ENCODE data around the gene RNF39. TPM values are rescaled to one million over a fixed set of nuclear protein-coding genes. Genes with fewer than 3 reads are reported as not detected.

RNF39 gene
- total RNA-seq, 1 experiment from 2014 or later, result 3.6 TPM

DNA sequence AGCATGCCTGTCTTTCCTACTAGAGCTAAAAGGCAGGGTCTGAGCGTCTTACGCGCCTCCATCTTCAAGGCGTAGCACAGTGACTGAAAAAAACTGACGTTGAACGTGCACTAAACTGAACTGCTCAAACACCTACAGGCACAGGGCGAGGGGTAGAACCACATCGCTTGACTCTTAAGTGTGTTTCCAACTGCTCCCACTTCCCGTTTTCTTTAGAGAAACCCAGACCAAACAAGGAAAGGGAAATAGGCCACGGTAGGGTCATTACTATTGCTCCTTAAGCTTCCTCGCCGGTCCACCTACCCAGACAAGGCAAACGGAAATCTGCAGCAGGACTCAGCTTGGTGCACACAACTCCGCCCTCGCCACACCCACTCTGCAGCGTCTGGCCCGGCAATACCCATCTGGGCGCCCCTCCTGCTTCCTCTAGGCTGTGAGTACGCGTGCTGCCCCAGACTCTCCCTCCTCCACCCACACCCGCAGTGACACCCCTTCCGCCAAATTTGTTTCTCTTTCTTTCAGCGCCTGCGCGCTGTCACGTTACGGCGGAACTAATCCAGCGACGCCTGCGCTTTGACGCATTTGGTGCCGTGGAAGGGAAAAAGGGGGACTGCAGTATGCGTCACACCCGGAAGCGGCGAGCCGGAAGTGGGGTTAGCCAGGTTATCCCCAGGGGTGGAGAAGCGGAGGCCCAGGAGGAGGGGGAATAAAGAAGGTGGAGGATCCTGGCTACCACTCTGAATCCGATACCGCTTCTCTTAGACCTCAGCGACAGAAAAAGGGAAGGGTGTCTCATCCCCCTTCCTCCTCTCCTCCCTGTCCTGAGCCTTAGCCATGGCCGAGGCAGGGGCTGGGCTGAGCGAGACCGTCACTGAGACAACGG is 8.8 kb downstream of the RNF39 start, which contains the start of gene PPP1R11:
Gene PPP1R11 (plus strand): TSS at position 622 of the 883 bp plus-strand sequence. CDS start 213 bp downstream, at position 835.
- intact Hi-C loops (cut with micrococcal nuclease), result loop anchor here (2.0 kb wide), 1 partner anchor 36 kb away; no protein-coding TSS in a partner anchor

DNA sequence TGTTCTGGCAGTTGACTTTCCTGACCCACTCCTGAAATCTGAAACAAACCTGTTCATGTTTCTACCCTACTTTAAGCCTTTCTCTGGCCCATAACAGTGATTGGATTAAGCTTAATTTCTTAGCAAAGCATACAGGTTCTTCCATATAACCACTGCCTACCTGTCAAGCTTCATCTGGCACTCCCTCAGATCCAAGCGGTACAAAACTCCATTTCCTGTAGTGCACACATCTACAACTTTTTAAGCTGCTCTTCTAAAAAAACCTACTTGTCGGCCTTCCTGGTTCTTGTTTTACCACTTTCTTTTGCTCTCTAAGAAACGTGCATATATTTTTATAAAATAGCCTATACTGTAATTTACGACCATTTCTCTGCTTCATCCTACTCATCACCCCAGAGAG is 9.5 kb downstream of the RNF39 start:
- CTCF ChIA-PET, result interaction anchor here (0.6 to 1.8 kb wide), 8 partner anchors 8 to 417 kb away, joined by 3 to 11 read pairs (median 4); no protein-coding TSS in a partner anchor
- intact Hi-C loops (cut with micrococcal nuclease), result loop anchor here (2.0 kb wide), 1 partner anchor 37 kb away; no protein-coding TSS in a partner anchor
- BruUV-seq (replicated peaks), result no TSS peak

More for the DNA sequence above, 8.8 kb downstream of the RNF39 start, which contains the start of gene PPP1R11:
- no peaks in the 10 kb centered on the region for H3K27me3 Mint-ChIP-seq (ENCODE audit: insufficient read depth, unreplicated experiment)
- POLR2A ChIA-PET, result interaction anchor here (0.5 to 3.7 kb wide), 26 partner anchors 9 to 1426 kb away, joined by 3 to 66 read pairs (median 6); partner anchors contain the start of genes RNF39, TRIM26 and TRIM39
- H3K9me3 Mint-ChIP-seq (ENCODE audit: unreplicated experiment), result no peaks in the 10 kb centered on the region
- peak within 1 kb of the TSS; percentile 99 for H3K27ac Mint-ChIP-seq (ENCODE audit: low read depth, unreplicated experiment)
- TF ChIP-seq, protein P1, sequence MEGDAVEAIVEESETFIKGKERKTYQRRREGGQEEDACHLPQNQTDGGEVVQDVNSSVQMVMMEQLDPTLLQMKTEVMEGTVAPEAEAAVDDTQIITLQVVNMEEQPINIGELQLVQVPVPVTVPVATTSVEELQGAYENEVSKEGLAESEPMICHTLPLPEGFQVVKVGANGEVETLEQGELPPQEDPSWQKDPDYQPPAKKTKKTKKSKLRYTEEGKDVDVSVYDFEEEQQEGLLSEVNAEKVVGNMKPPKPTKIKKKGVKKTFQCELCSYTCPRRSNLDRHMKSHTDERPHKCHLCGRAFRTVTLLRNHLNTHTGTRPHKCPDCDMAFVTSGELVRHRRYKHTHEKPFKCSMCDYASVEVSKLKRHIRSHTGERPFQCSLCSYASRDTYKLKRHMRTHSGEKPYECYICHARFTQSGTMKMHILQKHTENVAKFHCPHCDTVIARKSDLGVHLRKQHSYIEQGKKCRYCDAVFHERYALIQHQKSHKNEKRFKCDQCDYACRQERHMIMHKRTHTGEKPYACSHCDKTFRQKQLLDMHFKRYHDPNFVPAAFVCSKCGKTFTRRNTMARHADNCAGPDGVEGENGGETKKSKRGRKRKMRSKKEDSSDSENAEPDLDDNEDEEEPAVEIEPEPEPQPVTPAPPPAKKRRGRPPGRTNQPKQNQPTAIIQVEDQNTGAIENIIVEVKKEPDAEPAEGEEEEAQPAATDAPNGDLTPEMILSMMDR (IDR thresholded peaks at IDR 0.05; ENCODE audit: unreplicated experiment), result no peak
- BruUV-seq (replicated peaks), result no TSS peak
- peaks cover 42% of the 10 kb centered on the region for H3K4me1 Mint-ChIP-seq (ENCODE audit: insufficient read depth, unreplicated experiment)
- DNase-seq (ENCODE audit: unreplicated experiment), result peak; percentile 99
- H3K4me3 Mint-ChIP-seq (ENCODE audit: unreplicated experiment), result peak within 1 kb of the TSS; percentile 79
- CTCF ChIA-PET, result interaction anchor here (0.9 to 1.8 kb wide), 7 partner anchors 7 to 418 kb away, joined by 3 to 11 read pairs (median 4); no protein-coding TSS in a partner anchor
- peaks cover 47% of the 10 kb centered on the region for H3K36me3 Mint-ChIP-seq (ENCODE audit: insufficient read depth, unreplicated experiment)

DNA sequence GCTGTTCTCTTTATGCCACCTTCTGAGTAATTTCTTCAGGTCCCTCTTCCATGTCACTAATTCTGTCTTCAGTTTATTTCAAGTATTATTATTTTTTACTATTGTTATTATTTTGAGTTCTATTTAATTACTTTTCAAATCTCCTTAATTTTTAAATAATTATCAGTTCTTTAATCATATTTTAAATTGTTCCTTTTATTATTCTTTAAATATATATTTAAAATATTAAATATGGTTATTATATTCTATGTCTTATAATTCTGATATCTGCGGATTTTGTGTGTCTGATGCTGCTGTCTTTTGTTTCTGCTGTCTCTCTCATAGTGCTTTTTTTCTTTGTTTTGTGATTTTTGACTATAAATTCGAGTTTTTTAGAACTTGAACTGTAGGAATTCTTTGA is 12.3 kb downstream of the RNF39 start:
- H3K27ac Mint-ChIP-seq (ENCODE audit: low read depth, unreplicated experiment), result no peak overlapping the region
- TF ChIP-seq, protein P1 (IDR thresholded peaks at IDR 0.05; ENCODE audit: unreplicated experiment), result no peak
- POLR2A ChIA-PET, result interaction anchor here (0.7 to 6.2 kb wide), 5 partner anchors 12 to 341 kb away, joined by 3 to 101 read pairs (median 4); partner anchors contain the start of gene RNF39
- no peaks in the 10 kb centered on the region for H3K27me3 Mint-ChIP-seq (ENCODE audit: insufficient read depth, unreplicated experiment)
- intact Hi-C loops (cut with micrococcal nuclease), result no loop called here
- peak overlapping the region; percentile 52 for H3K4me3 Mint-ChIP-seq (ENCODE audit: unreplicated experiment)
- DNase-seq (ENCODE audit: unreplicated experiment), result no peak
- BruUV-seq (replicated peaks), result no TSS peak
- H3K9me3 Mint-ChIP-seq (ENCODE audit: unreplicated experiment), result no peaks in the 10 kb centered on the region
- H3K4me1 Mint-ChIP-seq (ENCODE audit: insufficient read depth, unreplicated experiment), result peaks cover 28% of the 10 kb centered on the region
- peaks cover 24% of the 10 kb centered on the region for H3K36me3 Mint-ChIP-seq (ENCODE audit: insufficient read depth, unreplicated experiment)
- CTCF ChIA-PET, result no interaction called here

More for the DNA sequence above, 9.5 kb downstream of the RNF39 start:
- POLR2A ChIA-PET, result interaction anchor here (0.5 to 3.7 kb wide), 26 partner anchors 10 to 1427 kb away, joined by 3 to 66 read pairs (median 6); partner anchors contain the start of genes RNF39, TRIM26 and TRIM39
- Mint-ChIP-seq H3K36me3 (ENCODE audit: insufficient read depth, unreplicated experiment) (peaks cover 47% of the 10 kb centered on the region), H3K27me3 (ENCODE audit: insufficient read depth, unreplicated experiment) (no peaks in the 10 kb centered on the region), H3K27ac (ENCODE audit: low read depth, unreplicated experiment) (peak overlapping the region; percentile 99), H3K4me1 (ENCODE audit: insufficient read depth, unreplicated experiment) (peaks cover 38% of the 10 kb centered on the region), H3K4me3 (ENCODE audit: unreplicated experiment) (peak overlapping the region; percentile 79), H3K9me3 (ENCODE audit: unreplicated experiment) (no peaks in the 10 kb centered on the region)
- DNase-seq (ENCODE audit: unreplicated experiment), result no peak
- TF ChIP-seq, protein P1 (IDR thresholded peaks at IDR 0.05; ENCODE audit: unreplicated experiment), result no peak

All from MCF 10A (cell line).